Endothelial cell of umbilical vein (primary cell): Measurements from ENCODE around the gene GAL. TPM values are rescaled to one million over a fixed set of nuclear protein-coding genes. Genes with fewer than 3 reads are reported as not detected.

Experiments used
- BruUV-seq: library from RNA; stranded (reverse); fragments of 400-500 nt; replicated peaks from 2 replicates; lab custom pipeline; 2021; lab: Mats Ljungman, UMichigan
- CTCF ChIA-PET: fragments of 300-600, 350-600 bp; sonication (Branson Sonifier 250); formaldehyde crosslinking; loops from one replicate; lab custom pipeline; 2021; ENCODE audit warnings: antibody characterized with exemption, inconsistent platforms; lab: Charles Lee
- POLR2A ChIA-PET: fragments of 300-600, 350-600 bp; sonication (Branson Sonifier 250); formaldehyde crosslinking; loops from one replicate; lab custom pipeline; 2021; ENCODE audit warnings: antibody characterized with exemption, inconsistent platforms; lab: Charles Lee
- DNase-seq: peaks from one replicate; pipeline ENCODE4 v3.0.0-alpha.2; 2011; ENCODE audit warnings: low read depth, low spot score
- FAIRE-seq: peaks from 2 replicates; lab custom pipeline; 2011; peaks lifted over from hg19 to GRCh38; lab: Jason Lieb, UNC
- H2AFZ ChIP-seq: 2 replicates; pipeline ENCODE4 v1.6.0; 2012; ENCODE audit warnings: low read depth, low read length, control low read depth, inconsistent platforms
- H3K27ac ChIP-seq: 2 replicates; pipeline ENCODE4 v1.5.1; 2011; ENCODE audit warnings: low read depth, mild to moderate bottlenecking, control low read depth, low read length, moderate library complexity; ENCODE audit not compliant: insufficient read depth
- H3K27me3 ChIP-seq, 2 experiments: 2 replicates each; pipeline versions ENCODE4 v1.6.0 to v1.6.1; 2011; ENCODE audit warnings: low read length in 2 of 2, mixed read lengths in 1 of 2; ENCODE audit not compliant: control insufficient read depth in 2 of 2, insufficient read depth in 2 of 2
- H3K36me3 ChIP-seq, 2 experiments: 2 replicates in 1 of 2; 3 replicates in 1 of 2; pipeline ENCODE4 v1.5.1; 2011; ENCODE audit warnings: low read length in 2 of 2, mild to moderate bottlenecking in 1 of 2, moderate library complexity in 1 of 2; ENCODE audit not compliant: control insufficient read depth in 2 of 2, insufficient read depth in 2 of 2; ENCODE audit errors: extremely low read depth in 1 of 2
- H3K4me1 ChIP-seq: 3 replicates; pipeline ENCODE4 v1.5.1; 2011; ENCODE audit warnings: mild to moderate bottlenecking, low read length; ENCODE audit not compliant: control insufficient read depth, insufficient read depth; ENCODE audit errors: extremely low read depth
- H3K4me2 ChIP-seq: 2 replicates; pipeline ENCODE4 v1.6.1; 2011; ENCODE audit warnings: low read length, control low read depth, mixed read lengths; ENCODE audit not compliant: insufficient read depth
- H3K4me3 ChIP-seq, 3 experiments: fragments of 200-600 bp in 1 of 3; sonication (generic), shearing (Covaris generic) in 1 of 3; replicated peaks in 1 of 3; 2 replicates each; pipeline ENCODE4 v1.5.1; 2011 to 2016; ENCODE audit warnings: control low read depth in 3 of 3, low read length in 3 of 3, mild to moderate bottlenecking in 2 of 3, inconsistent platforms in 1 of 3, low read depth in 1 of 3, moderate library complexity in 1 of 3; ENCODE audit not compliant: insufficient read depth in 1 of 3
- H3K79me2 ChIP-seq: 2 replicates; pipeline ENCODE4 v1.6.0; 2012; ENCODE audit warnings: low read length, inconsistent platforms; ENCODE audit not compliant: control insufficient read depth, insufficient read depth
- H3K9ac ChIP-seq: replicated peaks from 2 replicates; pipeline ENCODE3; 2011; ENCODE audit warnings: low read length, control low read depth; ENCODE audit not compliant: insufficient read depth; ENCODE audit errors: extremely low read depth
- H3K9me1 ChIP-seq: replicated peaks from 3 replicates; pipeline ENCODE4 v1.6.0; 2011; ENCODE audit warnings: mild to moderate bottlenecking, low read length; ENCODE audit not compliant: control insufficient read depth, insufficient read depth; ENCODE audit errors: extremely low read depth
- H3K9me3 ChIP-seq: replicated peaks from 2 replicates; pipeline ENCODE4 v1.5.1; 2012; ENCODE audit warnings: low read length, inconsistent platforms; ENCODE audit not compliant: control insufficient read depth, insufficient read depth
- H4K20me1 ChIP-seq: replicated peaks from 2 replicates; pipeline ENCODE3; 2011; ENCODE audit warnings: mild to moderate bottlenecking, low read length; ENCODE audit not compliant: control insufficient read depth, insufficient read depth; ENCODE audit errors: extremely low read depth
- CTCF ChIP-seq, 2 donors: IDR thresholded peaks; 1 replicate in 1 of 2; 2 replicates in 1 of 2; pipeline ENCODE4 v1.5.1; 2011; ENCODE audit warnings: low read length in 2 of 2, mild to moderate bottlenecking in 2 of 2, moderate library complexity in 2 of 2, control low read depth in 1 of 2, inconsistent platforms in 1 of 2, low read depth in 1 of 2; ENCODE audit not compliant: insufficient read depth in 1 of 2; ENCODE audit errors: extremely low read depth in 1 of 2
- EZH2 ChIP-seq: IDR thresholded peaks from 2 replicates; pipeline ENCODE4 v1.6.1; 2012; ENCODE audit warnings: borderline replicate concordance, low read depth, mild to moderate bottlenecking, moderate library complexity, low read length, inconsistent platforms; ENCODE audit not compliant: severe bottlenecking
- FOS ChIP-seq: IDR thresholded peaks from 2 replicates; pipeline ENCODE4 v1.6.1; 2011; ENCODE audit warnings: mild to moderate bottlenecking, low read length, moderate library complexity, borderline replicate concordance; ENCODE audit not compliant: insufficient read depth
- GATA2 ChIP-seq: IDR thresholded peaks from 2 replicates; pipeline ENCODE4 v1.7.0; 2011; ENCODE audit warnings: low read depth, mild to moderate bottlenecking, moderate library complexity, mixed read lengths, low read length; ENCODE audit not compliant: insufficient read length, insufficient read depth
- JUN ChIP-seq: IDR thresholded peaks from 2 replicates; pipeline ENCODE4 v1.6.1; 2011; ENCODE audit warnings: borderline replicate concordance, low read depth; ENCODE audit not compliant: insufficient read length, insufficient read depth
- MYC ChIP-seq: IDR thresholded peaks from one replicate; pipeline ENCODE4 v1.6.1; 2011; ENCODE audit warnings: mild to moderate bottlenecking, low read depth, low read length
- POLR2A ChIP-seq: IDR thresholded peaks from 2 replicates; pipeline ENCODE4 v1.6.1; 2012; ENCODE audit warnings: low read depth, mild to moderate bottlenecking, control low read depth, low read length
- POLR2AphosphoS5 ChIP-seq: IDR thresholded peaks from 2 replicates; pipeline ENCODE4 v1.6.1; 2012; ENCODE audit warnings: low read depth, mild to moderate bottlenecking, control low read depth, low read length, moderate library complexity; ENCODE audit not compliant: insufficient read depth
- dilution Hi-C: fragments of 300-500 bp; cut with MboI; formaldehyde crosslinking; loops from one replicate; pipeline ENCODE4 v1.15.0; 2019; ENCODE audit warnings: low sequenced_read_pairs; ENCODE audit not compliant: extremely low pct_ligation_motif_present
- intact Hi-C: fragments of 100-400 bp; cut with micrococcal nuclease; formaldehyde crosslinking; loops from one replicate; pipeline ENCODE4 v1.10.0; 2022
- polyA plus RNA-seq, 4 experiments: library from polyadenylated mRNA; depleted of rRNA in 3 of 4; stranded (reverse) in 3 of 4; unstranded in 1 of 4; fragments of >200 nt; gene quantifications; 2 replicates each; pipeline versions ENCODE4 v1.2.1 to v1.2.3, GENCODE V29; 2011 to 2012; ENCODE audit warnings: missing spikeins in 1 of 4
- total RNA-seq: library from RNA; stranded (reverse); gene quantifications from 2 replicates; pipeline ENCODE4 v1.2.3, GENCODE V29; 2021
- TF ChIP-seq, protein P1 (sequence below): IDR thresholded peaks from 2 replicates; pipeline ENCODE4 v1.6.1; 2011; ENCODE audit not compliant: insufficient read depth, insufficient read length

Gene GAL
- total and polyA plus RNA-seq, 2 donors (not counting 3 experiments of a cell fraction or from before 2014, with no cell fraction given) = 1.2 to 9.8 TPM

DNA sequence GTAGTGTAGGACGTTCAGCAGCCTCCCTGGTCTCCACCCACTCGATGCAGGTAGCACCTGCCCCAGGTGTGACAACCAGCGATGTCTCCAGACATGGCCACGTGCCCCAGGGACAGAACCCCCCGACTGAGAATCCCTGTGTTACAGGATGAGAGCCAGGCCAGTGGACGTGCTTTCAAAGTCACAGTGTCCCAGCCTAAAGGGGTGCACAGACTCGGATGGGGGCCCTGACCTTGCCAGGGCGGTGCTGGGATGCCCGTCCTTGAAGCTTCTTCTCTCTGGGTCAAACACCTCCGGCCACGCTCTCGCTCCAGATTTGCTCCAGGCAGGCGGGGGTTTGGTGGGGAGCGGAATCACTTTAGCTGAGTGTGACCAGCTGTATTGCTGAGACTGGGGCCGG, 23.3 kb upstream of the GAL start:
- H3K27me3 ChIP-seq = no peaks in the 10 kb centered on the region
- H3K36me3 ChIP-seq = no peaks in the 10 kb centered on the region
- no peak overlapping the region for H3K27ac ChIP-seq
- TF ChIP-seq CTCF (IDR thresholded peaks at IDR 0.05; ENCODE audit: extremely low read depth in 1 of 2, insufficient read depth in 1 of 2, low read depth in 1 of 2, low read length in 2 of 2) (no peak), POLR2AphosphoS5 (no peak), EZH2 (no peak), POLR2A (no peak), MYC (no peak), JUN (no peak), FOS (no peak), GATA2 (no peak)
- TF ChIP-seq, protein P1, sequence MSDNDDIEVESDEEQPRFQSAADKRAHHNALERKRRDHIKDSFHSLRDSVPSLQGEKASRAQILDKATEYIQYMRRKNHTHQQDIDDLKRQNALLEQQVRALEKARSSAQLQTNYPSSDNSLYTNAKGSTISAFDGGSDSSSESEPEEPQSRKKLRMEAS = no peak
- H3K4me1 ChIP-seq = peaks cover 4% of the 10 kb centered on the region
- H2AFZ ChIP-seq = no peak overlapping the region
- ChIA-PET POLR2A (no interaction called here), CTCF (no interaction called here)
- no peaks in the 10 kb centered on the region for H3K79me2 ChIP-seq
- H3K9me3 ChIP-seq = no peaks in the 10 kb centered on the region
- H4K20me1 ChIP-seq = no peaks in the 10 kb centered on the region
- BruUV-seq = no TSS peak
- H3K4me3 ChIP-seq = no peak overlapping the region
- no peak overlapping the region for H3K4me2 ChIP-seq
- intact Hi-C loops = no loop called here
- H3K9me1 ChIP-seq = no peaks in the 10 kb centered on the region
- dilution Hi-C loops = no loop called here
- DNase-seq (no peak), FAIRE-seq (no peak)
- H3K9ac ChIP-seq = no peak overlapping the region
